NCI-H1105 treated with DMSO at 0.1 percent for 48 hours (cell line): ENCODE data around the gene CD68.
A peak's percentile ranks its signal among the peaks of the same experiment; 100 is the strongest.
"Not testable (repeated sequence)": the region's sequence is repeated elsewhere in the genome, so short reads cannot be mapped to it uniquely, and the experiment has no call there.

Experiments
- DNase-seq: peaks from one replicate; lab custom pipeline; 2025; lab: John Stamatoyannopoulos, UW

CD68 gene

DNA sequence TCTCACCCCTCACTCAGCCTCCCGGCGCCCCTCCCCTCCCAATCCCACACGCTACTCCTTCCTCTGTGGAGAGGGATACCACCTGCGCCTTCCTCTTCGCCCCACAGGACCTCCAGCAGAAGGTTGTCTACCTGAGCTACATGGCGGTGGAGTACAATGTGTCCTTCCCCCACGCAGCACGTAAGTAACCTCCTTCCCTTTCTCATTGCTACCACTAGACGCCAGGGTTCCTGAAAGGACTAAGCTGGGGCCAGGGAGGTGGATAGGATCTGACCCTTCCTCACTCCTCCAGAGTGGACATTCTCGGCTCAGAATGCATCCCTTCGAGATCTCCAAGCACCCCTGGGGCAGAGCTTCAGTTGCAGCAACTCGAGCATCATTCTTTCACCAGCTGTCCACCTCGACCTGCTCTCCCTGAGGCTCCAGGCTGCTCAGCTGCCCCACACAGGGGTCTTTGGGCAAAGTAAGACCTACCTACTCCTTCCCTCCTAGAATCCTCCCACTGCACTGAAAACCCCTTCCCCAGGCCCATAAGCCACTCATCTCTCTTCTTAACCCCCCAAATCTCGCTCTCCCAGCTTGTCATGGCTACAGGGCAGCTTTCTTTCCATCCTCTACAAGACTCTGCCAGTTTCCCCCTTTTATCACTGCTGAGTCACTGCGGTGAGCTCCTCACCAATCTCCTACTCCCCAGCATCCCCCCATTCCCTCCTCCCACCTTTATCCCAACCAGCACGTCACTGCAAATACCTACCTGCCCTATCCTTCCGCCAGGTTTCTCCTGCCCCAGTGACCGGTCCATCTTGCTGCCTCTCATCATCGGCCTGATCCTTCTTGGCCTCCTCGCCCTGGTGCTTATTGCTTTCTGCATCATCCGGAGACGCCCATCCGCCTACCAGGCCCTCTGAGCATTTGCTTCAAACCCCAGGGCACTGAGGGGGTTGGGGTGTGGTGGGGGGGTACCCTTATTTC lies 1.5 kb downstream of the CD68 start:
- DNase-seq, result no peak

DNA sequence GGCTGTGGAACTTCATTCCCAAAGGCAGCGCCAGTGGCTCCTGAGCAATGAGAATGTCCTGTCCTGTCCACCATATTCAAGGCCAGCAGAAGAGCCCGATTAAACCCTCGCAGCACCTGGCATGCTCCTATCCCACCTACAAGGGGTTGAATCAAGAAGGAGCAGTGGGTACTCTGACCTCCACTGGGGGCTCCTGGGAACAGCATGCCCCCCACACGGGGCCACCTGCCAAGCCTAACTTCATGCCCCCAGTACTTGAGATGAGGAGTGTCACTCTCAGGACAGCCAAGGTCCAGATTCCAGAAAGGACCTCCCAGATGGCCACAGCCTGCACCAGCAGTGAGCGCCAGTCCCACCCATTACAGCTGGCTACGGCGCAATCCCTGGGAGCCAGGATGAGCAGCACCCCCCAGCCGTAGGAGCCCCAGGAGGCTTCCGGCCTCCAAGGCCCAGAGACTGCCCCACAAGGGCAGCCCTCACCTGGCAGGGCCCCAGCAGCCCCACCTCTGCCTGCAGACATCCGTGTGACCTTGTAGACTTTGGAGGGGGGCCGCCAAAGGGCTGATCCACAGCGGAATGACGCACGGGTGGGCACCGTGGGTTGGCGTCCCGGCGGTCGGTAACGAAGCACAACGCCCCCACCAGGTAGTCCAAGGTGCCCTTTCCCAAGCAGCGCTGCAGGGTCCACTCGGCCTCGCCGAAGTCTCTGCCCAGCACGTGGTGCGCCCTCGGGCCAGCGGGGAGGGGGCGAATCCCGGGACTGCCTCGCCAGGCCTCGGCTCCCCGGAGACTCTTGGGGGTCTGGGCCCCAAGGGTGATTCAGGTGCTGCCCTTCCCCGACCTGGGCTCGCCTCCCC lies 3.2 kb downstream of the CD68 start:
- peak; percentile 22 for DNase-seq

- peak; percentile 100 for DNase-seq
Measured at GRCh38 chr17:7583253-7584109, 4.0 kb downstream of the CD68 start, which contains the start of gene MPDU1. Gene MPDU1 (plus strand): TSS chr17:7583852. CDS start chr17:7583863, 11 bp downstream.

DNA sequence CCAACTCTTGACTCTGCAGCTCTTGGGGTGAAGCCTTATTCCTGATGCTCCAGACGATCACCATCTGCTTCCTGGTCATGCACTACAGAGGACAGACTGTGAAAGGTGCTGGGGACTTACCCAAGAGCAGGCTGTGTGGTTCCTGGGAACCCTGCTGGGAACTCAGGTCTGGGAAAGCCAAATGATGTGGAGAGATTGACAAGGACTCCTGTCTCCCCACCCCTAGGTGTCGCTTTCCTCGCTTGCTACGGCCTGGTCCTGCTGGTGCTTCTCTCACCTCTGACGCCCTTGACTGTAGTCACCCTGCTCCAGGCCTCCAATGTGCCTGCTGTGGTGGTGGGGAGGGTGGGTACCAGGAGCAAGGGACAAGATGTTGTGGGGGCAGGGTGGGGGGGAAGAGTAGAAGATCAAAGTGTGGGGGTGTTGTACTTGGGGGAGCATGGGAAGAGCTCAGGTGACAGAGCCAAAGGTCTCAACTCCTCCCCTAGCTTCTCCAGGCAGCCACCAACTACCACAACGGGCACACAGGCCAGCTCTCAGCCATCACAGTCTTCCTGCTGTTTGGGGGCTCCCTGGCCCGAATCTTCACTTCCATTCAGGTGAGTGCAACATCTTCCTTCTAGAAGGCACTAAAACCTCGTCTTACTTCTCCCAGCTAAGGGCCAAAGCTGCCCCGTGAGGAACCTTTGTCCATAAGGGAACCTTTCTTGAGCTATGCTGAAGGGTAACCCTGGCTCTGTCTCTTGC lies 7.4 kb downstream of the CD68 start:
- DNase-seq, result no peak

DNA sequence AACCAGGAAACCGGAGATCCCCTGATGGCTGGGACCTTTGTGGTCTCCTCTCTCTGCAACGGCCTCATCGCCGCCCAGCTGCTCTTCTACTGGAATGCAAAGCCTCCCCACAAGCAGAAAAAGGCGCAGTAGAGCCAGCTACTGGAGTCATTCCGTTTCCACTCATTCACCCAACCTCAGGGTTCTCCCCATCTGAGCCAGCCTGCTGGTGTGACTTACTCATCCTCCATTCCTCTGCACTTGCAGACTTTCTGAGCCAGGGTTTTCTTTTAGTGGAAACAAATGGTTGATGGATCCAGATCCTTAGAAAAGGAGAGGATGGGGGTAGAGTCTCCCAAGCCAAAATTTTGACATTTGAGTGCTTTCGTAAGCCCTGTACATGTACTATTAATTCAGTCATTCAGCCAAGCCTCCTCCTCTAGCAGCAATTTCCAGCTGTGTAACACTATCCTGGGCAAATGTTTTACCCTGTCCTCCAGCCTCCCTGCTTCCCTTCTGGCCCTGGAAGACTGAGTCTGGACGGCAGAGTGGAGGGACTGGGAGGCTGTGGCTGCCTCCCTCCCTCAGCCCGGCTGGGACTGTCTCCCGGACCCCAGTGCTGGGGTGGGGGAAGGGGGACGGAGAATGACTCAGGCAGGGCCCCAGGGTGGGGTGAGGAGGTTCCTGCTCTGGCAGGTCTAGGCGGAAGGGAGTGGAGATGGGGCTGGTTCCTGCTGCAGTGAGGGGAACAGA lies 8.1 kb downstream of the CD68 start:
- DNase-seq, result no peak

- DNase-seq, result peak; percentile 41
Measured at GRCh38 chr17:7588553-7589203, 9.2 kb downstream of the CD68 start.

DNA sequence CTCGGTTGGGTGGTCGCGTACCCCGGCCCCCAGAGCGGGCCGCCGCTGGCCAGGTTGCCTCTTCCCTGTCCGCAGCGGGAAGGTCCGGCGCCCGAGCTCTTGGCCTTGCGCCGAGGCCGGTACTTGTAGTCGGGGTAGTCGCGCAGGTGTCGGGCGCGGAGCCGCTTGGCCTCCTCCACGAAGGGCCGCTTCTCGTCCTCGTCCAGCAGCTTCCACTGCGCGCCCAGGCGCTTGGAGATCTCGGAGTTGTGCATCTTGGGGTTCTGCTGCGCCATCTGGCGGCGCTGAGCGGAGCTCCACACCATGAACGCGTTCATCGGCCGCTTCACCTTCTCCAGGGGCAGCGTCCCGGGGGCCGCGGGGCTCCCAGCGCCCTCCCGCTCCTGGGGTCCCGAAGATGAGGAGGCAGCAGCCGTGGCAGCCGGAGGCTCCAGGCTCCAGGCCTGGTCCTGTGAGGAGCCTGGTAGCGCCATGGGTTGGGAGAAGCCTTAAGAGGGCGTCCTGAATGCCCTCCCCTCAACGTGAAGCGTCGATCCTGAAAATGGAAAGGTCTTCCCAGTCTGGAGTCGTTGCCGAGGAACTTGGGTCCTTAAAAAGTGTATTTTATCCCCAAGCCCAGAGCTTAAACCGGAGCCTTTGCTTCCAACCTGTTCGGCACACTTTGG lies 9.9 kb downstream of the CD68 start:
- DNase-seq, result peak; percentile 91

- peak; percentile 86 for DNase-seq
Measured at GRCh38 chr17:7589891-7590691, 10.7 kb downstream of the CD68 start, which contains the start of gene SOX15. Gene SOX15 (minus strand): TSS chr17:7590094. CDS start chr17:7589676, 418 bp downstream.

- DNase-seq, result no peak
Measured at GRCh38 chr17:7590743-7591142, 11.3 kb downstream of the CD68 start.

DNA sequence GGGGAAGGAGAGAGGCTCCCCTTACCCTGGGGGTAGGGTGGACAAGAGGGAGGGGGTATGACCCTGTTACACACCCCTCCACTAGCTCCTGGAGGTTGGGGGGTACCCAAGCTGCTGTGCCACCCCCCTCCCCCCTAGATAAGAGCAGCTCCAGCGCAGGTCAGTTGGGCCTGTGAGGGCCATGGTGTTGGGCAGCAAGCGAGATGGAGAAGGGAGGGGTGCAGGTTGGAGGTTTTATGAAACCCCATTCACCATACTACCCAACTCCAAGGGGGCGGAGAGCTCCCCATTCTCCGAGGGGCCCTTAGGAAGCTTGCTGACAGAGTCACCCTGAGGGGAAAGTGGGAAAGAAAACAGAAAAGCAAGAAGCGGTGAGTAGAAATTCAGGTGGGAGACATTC lies 12.2 kb downstream of the CD68 start:
- no peak for DNase-seq

GRCh38 chr17:7592422-7593021 lies 13.1 kb downstream of the CD68 start:
- no peak for DNase-seq

DNA sequence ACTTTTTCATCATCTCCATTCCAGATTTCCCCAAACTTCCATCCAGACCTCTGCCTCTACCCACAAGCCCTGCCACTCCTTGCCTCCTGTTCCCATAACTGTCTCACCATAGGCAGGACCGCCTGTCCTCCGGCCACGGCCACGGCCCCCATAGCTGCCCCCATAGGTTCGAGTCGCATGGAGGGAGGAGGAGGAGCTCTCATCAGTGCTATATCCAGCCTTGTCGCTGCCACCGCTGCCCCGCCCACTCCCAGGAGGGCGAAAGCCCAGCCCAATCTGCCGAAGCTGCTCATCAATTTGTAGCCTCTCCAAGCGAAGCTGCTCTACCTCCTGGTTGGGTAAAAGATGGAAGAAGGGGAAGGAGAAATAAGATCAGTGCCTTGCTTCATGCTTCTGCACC lies 13.9 kb downstream of the CD68 start:
- DNase-seq, result no peak

DNA sequence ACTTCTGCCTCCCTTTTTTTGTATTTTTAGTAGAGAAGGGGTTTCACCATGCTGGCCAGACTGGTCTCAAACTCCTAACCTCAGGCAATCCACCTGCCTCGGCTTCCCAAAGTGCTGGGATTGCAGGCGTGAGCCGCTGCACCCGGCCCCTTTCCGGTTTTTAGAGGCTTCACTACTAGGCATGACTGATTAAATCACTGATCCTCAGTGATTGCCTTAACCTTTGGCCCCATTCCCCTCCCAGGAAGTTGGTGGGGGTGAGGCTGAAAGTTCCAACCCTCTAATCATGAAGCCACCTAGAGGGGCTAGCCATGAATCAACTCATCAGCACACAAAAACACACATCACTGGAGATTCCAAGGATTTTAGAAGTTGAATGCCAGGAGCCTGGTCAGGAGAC lies 18.1 kb downstream of the CD68 start:
- DNase-seq, result not testable (repeated sequence)

- DNase-seq, result no peak
Measured at GRCh38 chr17:7606280-7606679, 26.8 kb downstream of the CD68 start.

GRCh38 chr17:7610641-7611040 lies 31.2 kb downstream of the CD68 start:
- peak; percentile 29 for DNase-seq

DNA sequence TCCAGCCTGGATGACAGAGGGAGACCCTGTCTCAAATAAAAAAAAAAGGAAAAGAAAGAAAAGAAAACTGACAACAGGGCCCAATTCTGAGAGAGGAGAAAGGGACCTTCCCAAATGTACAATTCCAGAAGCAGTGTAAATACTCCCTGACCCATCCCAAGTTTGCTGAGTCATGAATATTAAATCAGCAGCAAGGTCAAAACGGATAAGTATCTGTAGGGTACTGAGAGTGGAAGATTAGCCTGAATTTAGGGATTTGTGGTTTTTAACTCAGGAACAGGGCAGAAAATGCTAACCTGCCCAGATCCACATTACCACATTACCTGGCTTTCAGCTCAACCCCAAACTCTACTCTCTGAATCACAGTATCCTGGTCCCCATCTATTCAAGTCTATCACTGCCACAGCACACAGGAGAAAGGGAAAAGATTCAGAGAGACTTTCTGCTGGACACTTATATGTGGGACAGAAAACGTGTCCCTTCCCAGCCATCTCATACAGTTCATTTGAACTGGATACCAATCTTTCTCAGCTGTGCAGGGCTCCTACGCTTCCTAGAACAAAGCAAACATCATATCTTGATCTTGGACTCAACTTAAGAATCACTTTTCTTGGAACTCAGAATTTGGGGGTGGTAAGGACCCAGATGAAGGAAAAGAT lies 32.3 kb downstream of the CD68 start:
- no peak for DNase-seq

GRCh38 chr17:7612294-7612640 lies 32.8 kb downstream of the CD68 start:
- DNase-seq, result no peak
